ENCODE results near the gene FBXW7. TPM values are rescaled to one million over a fixed set of nuclear protein-coding genes. Genes with fewer than 3 reads are reported as not detected.

Gene FBXW7
- total and polyA plus RNA-seq, 4 donors, result 58.9 to 129 (median 71.7) TPM

DNA sequence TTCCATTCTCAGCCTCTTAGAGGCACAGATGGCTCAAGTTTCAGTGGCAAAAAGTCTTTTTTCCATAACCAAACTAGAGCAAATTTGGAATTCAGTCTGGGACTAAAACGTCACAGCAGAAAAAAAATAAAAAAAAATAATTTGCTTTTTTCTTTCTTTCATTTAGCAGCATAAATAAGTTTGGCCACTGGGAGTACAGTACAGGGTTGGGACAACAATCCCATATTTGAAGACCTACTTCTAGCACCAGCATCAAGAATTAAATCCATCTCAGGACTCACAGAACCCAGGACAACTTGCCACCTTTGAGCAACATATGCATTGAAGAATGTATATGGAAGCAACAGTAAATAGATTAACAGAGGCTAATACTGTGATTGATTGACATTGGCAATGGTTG is 214.0 kb downstream of the FBXW7 start:
- H3K9me3 ChIP-seq (ENCODE audit: control insufficient read depth, insufficient read depth, low read length), result no peaks in the 10 kb centered on the region
- no peaks in the 10 kb centered on the region for H3K4me1 ChIP-seq (ENCODE audit: control insufficient read depth, insufficient read depth, low read length)
- no peak overlapping the region for H3K27ac ChIP-seq (ENCODE audit: low read depth, low read length)
- DNase-seq (ENCODE audit: low read depth in 4 of 6, low spot score in 6 of 6), result peak in 1 of 6 donors; percentile 6
- H3K36me3 ChIP-seq (ENCODE audit: control insufficient read depth, insufficient read depth, low read length), result peaks cover 3% of the 10 kb centered on the region
- H3K4me3 ChIP-seq (ENCODE audit: low read depth, low read length), result no peak overlapping the region
- no peaks in the 10 kb centered on the region for H3K27me3 ChIP-seq (ENCODE audit: control insufficient read depth, insufficient read depth, low read length)
- no CpG with 5 or more reads among the region's 1 CpG for WGBS (ENCODE audit: insufficient coverage)

DNA sequence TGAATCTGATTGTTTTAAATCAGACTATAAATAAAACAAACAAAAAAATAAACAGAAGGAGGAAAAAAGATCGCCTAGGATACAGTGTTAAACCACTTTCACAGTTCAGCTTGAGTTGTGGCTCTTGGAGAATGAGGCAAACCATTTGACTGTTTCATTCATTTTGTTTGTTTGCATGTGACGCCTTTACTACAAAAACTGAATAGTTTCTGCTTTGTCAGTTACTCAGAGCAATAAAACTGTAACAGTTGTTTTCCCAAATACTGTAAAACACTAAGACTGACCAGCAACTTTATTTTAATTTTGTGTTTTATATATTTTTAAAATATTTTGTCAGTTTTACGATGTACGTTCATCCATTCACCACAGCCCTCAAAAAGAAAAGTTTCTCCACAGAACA is 214.5 kb downstream of the FBXW7 start:
- WGBS (ENCODE audit: insufficient coverage), result 100% methylated on average over 1 of the region's 4 CpGs
- H3K27me3 ChIP-seq (ENCODE audit: control insufficient read depth, insufficient read depth, low read length), result no peaks in the 10 kb centered on the region
- H3K9me3 ChIP-seq (ENCODE audit: control insufficient read depth, insufficient read depth, low read length), result no peaks in the 10 kb centered on the region
- H3K4me1 ChIP-seq (ENCODE audit: control insufficient read depth, insufficient read depth, low read length), result no peaks in the 10 kb centered on the region
- H3K36me3 ChIP-seq (ENCODE audit: control insufficient read depth, insufficient read depth, low read length), result peaks cover 3% of the 10 kb centered on the region
- H3K27ac ChIP-seq (ENCODE audit: low read depth, low read length), result no peak overlapping the region
- DNase-seq (ENCODE audit: low read depth in 4 of 6, low spot score in 6 of 6), result peak in 1 of 6 donors; percentile 15
- H3K4me3 ChIP-seq (ENCODE audit: low read depth, low read length), result no peak overlapping the region

DNA sequence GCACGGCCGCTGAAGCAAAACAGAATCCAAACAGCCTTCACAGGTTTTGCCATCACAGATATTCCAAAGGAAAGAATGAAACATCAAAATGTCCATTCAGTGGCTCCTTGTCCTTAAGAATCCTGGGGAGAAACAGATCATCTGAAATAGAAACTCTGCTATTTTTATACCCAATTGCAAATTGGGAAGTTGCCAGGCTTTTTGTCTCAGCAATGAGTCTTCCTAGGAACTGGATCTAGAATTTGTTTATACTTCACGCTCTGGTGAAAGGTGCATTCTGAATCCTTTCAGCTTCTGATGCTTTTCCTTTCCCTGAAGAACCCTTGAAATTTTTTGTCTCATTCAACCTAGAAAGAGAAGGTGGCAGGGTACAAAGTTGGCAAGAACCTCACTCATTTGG is 218.9 kb downstream of the FBXW7 start:
- Histone ChIP-seq H3K4me3 (ENCODE audit: low read depth, low read length) (no peak overlapping the region), H3K27me3 (ENCODE audit: control insufficient read depth, insufficient read depth, low read length) (no peaks in the 10 kb centered on the region), H3K27ac (ENCODE audit: low read depth, low read length) (no peak overlapping the region), H3K36me3 (ENCODE audit: control insufficient read depth, insufficient read depth, low read length) (no peaks in the 10 kb centered on the region), H3K4me1 (ENCODE audit: control insufficient read depth, insufficient read depth, low read length) (no peaks in the 10 kb centered on the region), H3K9me3 (ENCODE audit: control insufficient read depth, insufficient read depth, low read length) (no peaks in the 10 kb centered on the region)
- WGBS (ENCODE audit: insufficient coverage), result 100% methylated on average over 2 of the region's 3 CpGs
- DNase-seq (ENCODE audit: low read depth in 4 of 6, low spot score in 6 of 6), result peak in 1 of 6 donors; percentile 22

DNA sequence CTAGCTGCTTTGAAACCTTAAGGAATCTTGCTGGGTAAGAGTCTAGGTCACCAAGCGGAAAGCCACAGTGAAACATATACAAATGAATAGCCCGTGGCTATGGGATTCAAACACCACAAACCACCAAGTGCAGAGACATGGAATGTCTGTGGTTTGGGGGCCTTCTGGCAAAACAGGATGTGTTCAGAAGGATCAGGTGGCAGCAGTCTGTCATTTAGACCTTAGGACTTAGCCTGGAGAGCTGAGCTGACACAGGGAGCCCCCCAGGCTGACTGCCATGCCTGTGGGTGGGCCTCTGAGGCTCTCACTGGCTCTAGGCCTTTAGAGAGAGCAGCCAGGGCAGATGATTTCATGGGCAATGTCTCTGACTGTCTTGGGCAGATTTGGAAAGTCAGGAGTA is 225.6 kb downstream of the FBXW7 start:
- no peaks in the 10 kb centered on the region for H3K9me3 ChIP-seq (ENCODE audit: control insufficient read depth, insufficient read depth, low read length)

DNA sequence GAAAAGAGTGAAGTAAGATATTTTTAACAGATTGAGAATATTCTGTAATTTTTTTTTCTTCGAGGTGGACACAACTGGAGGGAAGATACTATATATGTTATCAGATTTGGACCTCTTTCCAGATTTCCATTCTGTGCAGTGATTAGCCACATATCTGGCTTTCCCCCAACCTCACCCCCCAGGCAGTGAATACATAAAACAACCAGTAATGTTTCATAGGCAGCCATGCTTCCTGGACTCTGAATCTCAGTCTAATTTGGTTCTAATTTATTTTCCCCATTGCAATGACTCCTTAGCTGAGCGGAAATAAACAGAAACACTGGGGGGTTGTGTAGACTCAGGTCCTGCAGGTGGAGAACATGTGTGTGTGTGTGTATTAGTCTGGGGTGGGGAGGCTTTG is 226.5 kb downstream of the FBXW7 start:
- DNase-seq (ENCODE audit: low read depth in 4 of 6, low spot score in 6 of 6), result peak in 1 of 6 donors; percentile 44
- Histone ChIP-seq H3K4me3 (ENCODE audit: low read depth, low read length) (no peak overlapping the region), H3K4me1 (ENCODE audit: control insufficient read depth, insufficient read depth, low read length) (no peaks in the 10 kb centered on the region), H3K36me3 (ENCODE audit: control insufficient read depth, insufficient read depth, low read length) (no peaks in the 10 kb centered on the region), H3K27ac (ENCODE audit: low read depth, low read length) (no peak overlapping the region), H3K9me3 (ENCODE audit: control insufficient read depth, insufficient read depth, low read length) (no peaks in the 10 kb centered on the region), H3K27me3 (ENCODE audit: control insufficient read depth, insufficient read depth, low read length) (no peaks in the 10 kb centered on the region)
- WGBS (ENCODE audit: insufficient coverage), result no CpG with 5 or more reads among the region's 2 CpGs

More for the DNA sequence above, 225.6 kb downstream of the FBXW7 start:
- no peaks in the 10 kb centered on the region for H3K27me3 ChIP-seq (ENCODE audit: control insufficient read depth, insufficient read depth, low read length)
- no peaks in the 10 kb centered on the region for H3K4me1 ChIP-seq (ENCODE audit: control insufficient read depth, insufficient read depth, low read length)
- no peak overlapping the region for H3K4me3 ChIP-seq (ENCODE audit: low read depth, low read length)
- no peaks in the 10 kb centered on the region for H3K36me3 ChIP-seq (ENCODE audit: control insufficient read depth, insufficient read depth, low read length)
- 100% methylated on average over 1 of the region's 2 CpGs for whole genome bisulfite sequencing (ENCODE audit: insufficient coverage)
- no peak overlapping the region for H3K27ac ChIP-seq (ENCODE audit: low read depth, low read length)
- no peak for DNase-seq (ENCODE audit: low read depth in 4 of 6, low spot score in 6 of 6)

DNA sequence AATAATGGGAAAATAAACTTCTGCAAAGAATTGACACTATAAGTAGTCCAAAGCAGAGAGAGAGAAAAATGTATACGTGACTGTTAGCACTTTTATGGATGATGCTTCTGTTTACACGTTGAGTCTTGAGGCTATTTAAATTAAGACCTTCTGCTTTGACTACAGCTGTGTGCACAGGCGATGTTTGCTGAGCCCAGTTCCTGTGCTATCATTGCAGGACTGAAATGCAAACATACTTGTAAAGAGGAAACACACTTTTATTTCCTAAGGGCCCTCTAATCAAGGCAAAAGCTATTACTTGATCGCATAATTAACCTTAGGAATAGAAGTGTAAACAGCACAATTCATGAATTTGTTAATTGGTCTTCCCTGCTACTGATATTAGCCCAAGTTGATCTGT is 226.9 kb downstream of the FBXW7 start:
- Histone ChIP-seq H3K9me3 (ENCODE audit: control insufficient read depth, insufficient read depth, low read length) (no peaks in the 10 kb centered on the region), H3K4me3 (ENCODE audit: low read depth, low read length) (no peak overlapping the region), H3K27me3 (ENCODE audit: control insufficient read depth, insufficient read depth, low read length) (no peaks in the 10 kb centered on the region), H3K27ac (ENCODE audit: low read depth, low read length) (no peak overlapping the region), H3K36me3 (ENCODE audit: control insufficient read depth, insufficient read depth, low read length) (no peaks in the 10 kb centered on the region), H3K4me1 (ENCODE audit: control insufficient read depth, insufficient read depth, low read length) (peaks cover 4% of the 10 kb centered on the region)
- WGBS (ENCODE audit: insufficient coverage), result no CpG with 5 or more reads among the region's 4 CpGs
- DNase-seq (ENCODE audit: low read depth in 4 of 6, low spot score in 6 of 6), result peak in 1 of 6 donors; percentile 64

DNA sequence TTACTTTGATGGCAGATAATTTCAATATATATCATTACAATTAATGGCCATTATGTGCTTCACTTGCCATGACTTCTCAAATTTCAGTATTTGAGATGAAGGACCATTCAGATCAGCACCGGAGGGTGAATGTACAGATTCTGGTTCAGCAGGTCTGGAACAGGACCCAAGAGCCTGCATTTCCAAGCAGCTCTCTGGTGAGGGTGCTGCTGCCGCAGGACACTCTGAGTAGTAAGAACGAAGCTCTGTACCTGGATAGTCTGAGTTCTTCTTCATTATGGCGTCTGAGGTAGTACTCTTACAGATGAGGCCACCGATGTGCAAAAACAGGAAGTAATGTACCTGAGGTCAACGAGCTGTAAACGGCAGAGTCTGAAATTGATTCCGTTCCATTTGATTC is 228.2 kb downstream of the FBXW7 start:
- Histone ChIP-seq H3K27ac (ENCODE audit: low read depth, low read length) (no peak overlapping the region), H3K4me3 (ENCODE audit: low read depth, low read length) (no peak overlapping the region), H3K27me3 (ENCODE audit: control insufficient read depth, insufficient read depth, low read length) (no peaks in the 10 kb centered on the region), H3K4me1 (ENCODE audit: control insufficient read depth, insufficient read depth, low read length) (peaks cover 5% of the 10 kb centered on the region), H3K9me3 (ENCODE audit: control insufficient read depth, insufficient read depth, low read length) (no peaks in the 10 kb centered on the region), H3K36me3 (ENCODE audit: control insufficient read depth, insufficient read depth, low read length) (no peaks in the 10 kb centered on the region)
- 92% methylated on average over 5 of the region's 8 CpGs for WGBS (ENCODE audit: insufficient coverage)
- DNase-seq (ENCODE audit: low read depth in 4 of 6, low spot score in 6 of 6), result no peak

DNA sequence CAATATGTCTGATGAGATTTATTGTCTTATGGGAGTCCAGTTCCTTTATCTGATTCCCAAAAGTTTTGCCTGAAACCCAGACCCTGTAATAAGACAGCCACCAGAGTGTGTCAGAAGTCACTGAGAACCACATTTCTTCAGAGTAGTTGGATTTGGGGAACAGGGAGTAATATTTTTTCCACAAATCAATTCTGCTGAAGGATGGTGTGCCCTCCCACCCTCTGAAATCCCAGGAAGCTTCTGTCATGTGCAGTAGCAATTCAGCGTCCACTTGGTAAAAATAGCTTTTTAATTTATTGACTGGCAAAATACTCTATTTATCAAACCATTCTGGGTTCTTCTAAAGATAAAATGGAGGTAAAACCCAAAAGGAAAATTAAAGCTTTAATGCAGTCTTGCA is 229.4 kb downstream of the FBXW7 start:
- H3K36me3 ChIP-seq (ENCODE audit: control insufficient read depth, insufficient read depth, low read length), result no peaks in the 10 kb centered on the region
- peaks cover 5% of the 10 kb centered on the region for H3K4me1 ChIP-seq (ENCODE audit: control insufficient read depth, insufficient read depth, low read length)
- no peaks in the 10 kb centered on the region for H3K9me3 ChIP-seq (ENCODE audit: control insufficient read depth, insufficient read depth, low read length)
- no peak overlapping the region for H3K27ac ChIP-seq (ENCODE audit: low read depth, low read length)
- no peak overlapping the region for H3K4me3 ChIP-seq (ENCODE audit: low read depth, low read length)
- no peaks in the 10 kb centered on the region for H3K27me3 ChIP-seq (ENCODE audit: control insufficient read depth, insufficient read depth, low read length)
- DNase-seq (ENCODE audit: low read depth in 4 of 6, low spot score in 6 of 6), result no peak
- no CpG with 5 or more reads among the region's 1 CpG for WGBS (ENCODE audit: insufficient coverage)

DNA sequence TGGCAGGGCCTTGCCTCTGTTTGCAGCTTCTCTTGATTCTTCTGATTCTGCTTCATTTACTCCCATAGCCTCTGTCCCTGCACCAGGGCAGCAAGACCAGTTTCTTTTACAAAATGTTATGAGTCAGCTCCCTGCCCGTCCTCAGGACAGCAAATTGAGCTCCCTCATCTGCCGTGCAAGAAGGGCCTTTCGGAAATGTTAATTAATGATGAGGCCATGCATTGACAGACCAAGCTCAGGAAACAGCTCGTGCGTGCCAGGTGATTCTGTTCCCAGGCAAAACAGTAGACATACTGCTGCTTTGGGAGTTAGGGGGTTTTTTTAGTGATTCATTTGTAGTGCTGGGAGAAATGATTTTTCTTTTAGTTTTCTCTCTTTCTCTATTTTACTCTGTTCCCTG is 231.7 kb downstream of the FBXW7 start:
- 56% methylated on average over 3 of the region's 5 CpGs for WGBS (ENCODE audit: insufficient coverage)
- Histone ChIP-seq H3K4me3 (ENCODE audit: low read depth, low read length) (no peak overlapping the region), H3K9me3 (ENCODE audit: control insufficient read depth, insufficient read depth, low read length) (no peaks in the 10 kb centered on the region), H3K36me3 (ENCODE audit: control insufficient read depth, insufficient read depth, low read length) (no peaks in the 10 kb centered on the region), H3K27me3 (ENCODE audit: control insufficient read depth, insufficient read depth, low read length) (no peaks in the 10 kb centered on the region), H3K27ac (ENCODE audit: low read depth, low read length) (no peak overlapping the region), H3K4me1 (ENCODE audit: control insufficient read depth, insufficient read depth, low read length) (peaks cover 5% of the 10 kb centered on the region)
- DNase-seq (ENCODE audit: low read depth in 4 of 6, low spot score in 6 of 6), result peak in 1 of 6 donors; percentile 17

DNA sequence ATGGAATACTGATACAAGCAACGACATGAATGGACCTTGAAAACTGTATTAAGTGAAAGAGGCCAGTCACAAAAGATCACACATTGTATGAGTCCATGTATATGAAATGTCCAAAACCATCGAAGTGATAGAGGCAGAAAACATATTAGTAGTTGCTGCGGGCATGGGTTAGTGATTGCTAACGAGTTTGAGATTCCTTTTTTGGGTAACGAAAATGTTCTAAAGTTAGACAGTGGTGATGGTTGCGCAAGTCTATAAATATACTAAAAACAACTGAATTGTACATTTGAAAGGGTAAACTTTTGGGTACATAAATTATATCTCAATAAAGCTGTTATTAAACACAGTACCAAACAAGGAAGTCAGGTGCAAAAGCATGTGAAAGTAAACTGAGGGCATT is 234.5 kb downstream of the FBXW7 start:
- Histone ChIP-seq H3K4me1 (ENCODE audit: control insufficient read depth, insufficient read depth, low read length) (peaks cover 5% of the 10 kb centered on the region), H3K9me3 (ENCODE audit: control insufficient read depth, insufficient read depth, low read length) (no peaks in the 10 kb centered on the region), H3K36me3 (ENCODE audit: control insufficient read depth, insufficient read depth, low read length) (no peaks in the 10 kb centered on the region), H3K4me3 (ENCODE audit: low read depth, low read length) (no peak overlapping the region), H3K27ac (ENCODE audit: low read depth, low read length) (no peak overlapping the region), H3K27me3 (ENCODE audit: control insufficient read depth, insufficient read depth, low read length) (no peaks in the 10 kb centered on the region)
- DNase-seq (ENCODE audit: low read depth in 4 of 6, low spot score in 6 of 6), result no peak
- 88% methylated on average over 1 of the region's 6 CpGs for WGBS (ENCODE audit: insufficient coverage)

Measured in spinal cord (tissue), 10 donors.